GM12873 (cell line): Measurements from ENCODE around the gene SH3TC2.

Source experiments
- CTCF ChIP-seq: IDR thresholded peaks from 2 replicates; pipeline ENCODE4 v1.5.1; 2012; ENCODE audit warnings: low read depth, mild to moderate bottlenecking, moderate library complexity, low read length, control low read depth; ENCODE audit not compliant: insufficient read depth; ENCODE audit errors: missing control alignments

Gene SH3TC2

DNA sequence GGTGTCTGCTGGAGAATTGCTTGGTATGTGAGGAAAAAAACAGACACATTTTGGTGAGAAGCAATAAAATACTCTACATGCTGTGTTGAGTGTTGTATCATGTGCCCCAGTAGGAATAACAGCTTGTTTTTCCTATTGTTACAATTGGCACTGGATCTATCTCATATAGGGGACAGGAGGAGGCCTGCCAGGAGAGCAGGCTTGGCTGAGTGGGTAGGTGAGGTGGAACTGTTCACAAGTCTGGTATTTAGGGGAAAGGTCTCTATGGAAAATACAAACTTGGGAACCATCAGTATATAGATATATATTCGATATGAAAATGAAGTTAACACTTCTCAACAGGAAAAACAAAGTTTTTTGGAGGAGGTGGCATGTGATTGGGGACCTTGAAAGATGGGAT lies 9.5 kb upstream of the SH3TC2 start:
- no peak for TF ChIP-seq CTCF

DNA sequence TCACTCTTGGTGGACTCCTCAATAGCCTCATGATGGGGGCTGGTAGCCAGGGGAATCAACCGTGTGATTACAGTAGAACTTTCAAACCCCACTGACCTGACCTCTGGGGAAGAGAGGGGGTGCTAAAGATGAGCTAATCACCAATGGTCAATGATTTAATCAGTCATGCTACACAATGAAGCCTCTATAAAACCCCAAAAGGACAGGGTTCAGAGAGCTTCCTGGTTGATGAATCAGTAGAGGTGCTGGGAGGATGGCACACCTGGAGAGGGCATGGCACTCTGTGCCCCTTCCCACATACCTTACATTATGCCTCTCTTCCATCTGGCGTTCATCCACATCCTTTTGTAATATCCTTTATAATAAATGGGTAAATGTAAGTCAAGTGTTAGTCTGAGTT lies 8.9 kb upstream of the SH3TC2 start:
- TF ChIP-seq CTCF = no peak

DNA sequence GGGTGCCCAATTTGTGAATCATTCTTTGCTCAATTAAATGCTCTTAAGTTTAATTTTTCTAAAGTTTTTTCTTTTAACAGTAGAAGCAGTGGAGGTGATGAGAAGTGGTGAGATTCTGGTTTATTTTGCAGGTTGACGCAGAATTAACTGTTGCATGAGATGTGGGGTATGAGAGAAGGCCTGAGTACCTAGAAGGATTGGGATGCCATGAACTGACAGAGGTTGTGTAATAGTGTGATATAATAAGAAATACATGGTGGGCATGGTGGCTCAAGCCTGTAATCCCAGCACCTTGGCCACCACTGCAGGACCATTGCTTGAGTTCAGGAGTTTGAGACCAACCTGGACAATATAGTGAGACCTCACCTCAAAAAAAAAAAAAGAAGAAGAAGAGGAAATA lies 8.4 kb upstream of the SH3TC2 start:
- no peak for TF ChIP-seq CTCF

DNA sequence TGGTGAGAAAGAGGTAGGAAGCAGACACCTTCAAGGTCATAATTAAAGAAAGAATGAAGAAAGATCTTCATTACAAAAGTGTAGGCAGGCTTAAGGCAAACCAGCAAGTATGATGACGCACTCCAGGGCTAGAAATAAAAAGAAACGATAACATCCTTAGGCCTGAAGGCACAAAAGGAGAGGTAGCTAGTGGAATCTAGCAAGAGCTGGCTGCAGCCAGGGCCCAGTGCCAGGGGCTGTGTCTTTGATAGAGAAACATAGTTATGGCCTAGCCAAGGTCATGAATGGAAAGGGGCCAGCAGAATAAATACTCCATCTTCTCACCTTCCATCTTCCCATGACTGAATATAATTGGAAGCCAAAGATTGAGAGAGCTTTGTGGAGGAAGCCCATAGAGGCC lies 6.8 kb upstream of the SH3TC2 start:
- TF ChIP-seq CTCF = no peak

DNA sequence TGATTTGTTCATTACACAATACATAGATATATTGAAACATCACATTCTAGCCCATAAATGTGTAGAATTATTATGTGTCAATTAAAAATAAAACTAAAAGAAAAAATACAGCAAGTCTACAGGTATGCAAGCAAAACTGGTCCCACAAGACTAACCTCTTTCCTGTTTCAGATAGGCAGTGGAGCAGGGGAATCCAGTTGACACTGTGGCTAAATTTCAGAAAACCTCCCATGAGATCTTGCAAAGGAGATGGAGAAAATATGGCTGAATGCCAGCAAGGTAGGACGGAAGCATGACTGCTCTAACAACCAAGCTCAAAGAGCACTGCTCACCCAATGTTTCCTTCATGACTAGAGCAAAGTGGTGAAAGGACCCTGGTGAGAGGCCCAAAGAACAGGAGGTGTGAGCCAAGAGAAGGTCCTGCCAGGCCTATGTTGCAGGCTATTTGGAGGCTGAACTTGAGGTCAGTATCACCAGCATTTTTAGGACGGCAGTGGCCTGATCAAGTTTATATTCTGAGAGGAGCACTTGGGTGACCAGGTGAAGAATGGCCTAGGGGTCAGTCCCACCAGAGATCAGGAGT lies 1.1 kb upstream of the SH3TC2 start:
- no peak for TF ChIP-seq CTCF

- no peak for TF ChIP-seq CTCF
These were observed 368 bp downstream of the SH3TC2 start for GRCh38 chr5:149062371-149063016.

- no peak for TF ChIP-seq CTCF
These were observed 1.5 kb downstream of the SH3TC2 start for GRCh38 chr5:149061341-149061740.
